Measurements from ENCODE around the gene SAP25.
"Not testable (repeated sequence)": the region's sequence is repeated elsewhere in the genome, so short reads cannot be mapped to it uniquely, and the experiment has no call there.

Gene SAP25

GRCh38 chr7:100528108-100528866, 45.4 kb downstream of the SAP25 start:
- DNase-seq: not testable (repeated sequence)

GRCh38 chr7:100523192-100523591, 50.5 kb downstream of the SAP25 start:
- DNase-seq: not testable (repeated sequence)

Data from fibroblast of skin of abdomen (primary cell).